ENCODE measurements around the gene IRF4. TPM values are rescaled to one million over a fixed set of nuclear protein-coding genes. Genes with fewer than 3 reads are reported as not detected.

The IRF4 gene
- total RNA-seq, 1 donor from 2014 or later: 2.9 TPM

- Histone ChIP-seq H3K27ac (no peak overlapping the region), H3K4me1 (no peaks in the 10 kb centered on the region), H3K9me3 (no peaks in the 10 kb centered on the region), H3K36me3 (no peaks in the 10 kb centered on the region), H3K4me3 (no peak overlapping the region), H3K27me3 (no peaks in the 10 kb centered on the region)
- intact Hi-C loops (cut with DNase I): no loop called here
- no peak for DNase-seq (ENCODE audit: extremely low spot score in 2 of 2)
- TF ChIP-seq CTCF (IDR thresholded peaks at IDR 0.05): no peak
Observed at GRCh38 chr6:360764-361373, 30.7 kb upstream of the IRF4 start.

GRCh38 chr6:361411-362132, 30.0 kb upstream of the IRF4 start:
- intact Hi-C loops (cut with DNase I): no loop called here
- Histone ChIP-seq H3K27me3 (no peaks in the 10 kb centered on the region), H3K9me3 (no peaks in the 10 kb centered on the region), H3K36me3 (no peaks in the 10 kb centered on the region), H3K4me1 (no peaks in the 10 kb centered on the region), H3K27ac (no peak overlapping the region), H3K4me3 (no peak overlapping the region)
- TF ChIP-seq POLR2AphosphoS5 (IDR thresholded peaks at IDR 0.05; ENCODE audit: insufficient read depth in 1 of 2, low read depth in 1 of 2) (no peak), POLR2A (IDR thresholded peaks at IDR 0.05) (no peak), CTCF (IDR thresholded peaks at IDR 0.05) (no peak)
- no peak for DNase-seq (ENCODE audit: extremely low spot score in 2 of 2)

GRCh38 chr6:362231-362923, 29.2 kb upstream of the IRF4 start:
- no peak overlapping the region for H3K27ac ChIP-seq
- intact Hi-C loops (cut with DNase I): no loop called here
- no peak for TF ChIP-seq POLR2AphosphoS5 (IDR thresholded peaks at IDR 0.05; ENCODE audit: insufficient read depth in 1 of 2, low read depth in 1 of 2)
- TF ChIP-seq CTCF (IDR thresholded peaks at IDR 0.05): no peak
- no peak for TF ChIP-seq POLR2A (IDR thresholded peaks at IDR 0.05)
- no peaks in the 10 kb centered on the region for H3K27me3 ChIP-seq
- H3K4me3 ChIP-seq: no peak overlapping the region
- no peaks in the 10 kb centered on the region for H3K4me1 ChIP-seq
- no peak for DNase-seq (ENCODE audit: extremely low spot score in 2 of 2)
- no peaks in the 10 kb centered on the region for H3K9me3 ChIP-seq
- no peaks in the 10 kb centered on the region for H3K36me3 ChIP-seq

GRCh38 chr6:362924-363249, 28.7 kb upstream of the IRF4 start:
- no peaks in the 10 kb centered on the region for H3K4me1 ChIP-seq
- no peak overlapping the region for H3K4me3 ChIP-seq
- no peak overlapping the region for H3K27ac ChIP-seq
- TF ChIP-seq POLR2AphosphoS5 (IDR thresholded peaks at IDR 0.05; ENCODE audit: insufficient read depth in 1 of 2, low read depth in 1 of 2) (no peak), POLR2A (IDR thresholded peaks at IDR 0.05) (no peak), CTCF (IDR thresholded peaks at IDR 0.05) (no peak)
- H3K9me3 ChIP-seq: no peaks in the 10 kb centered on the region
- H3K36me3 ChIP-seq: no peaks in the 10 kb centered on the region
- no peak for DNase-seq (ENCODE audit: extremely low spot score in 2 of 2)
- intact Hi-C loops (cut with DNase I): no loop called here
- no peaks in the 10 kb centered on the region for H3K27me3 ChIP-seq

GRCh38 chr6:363291-363690, 28.3 kb upstream of the IRF4 start:
- no peaks in the 10 kb centered on the region for H3K36me3 ChIP-seq
- TF ChIP-seq POLR2A (IDR thresholded peaks at IDR 0.05) (no peak), CTCF (IDR thresholded peaks at IDR 0.05) (no peak), POLR2AphosphoS5 (IDR thresholded peaks at IDR 0.05; ENCODE audit: insufficient read depth in 1 of 2, low read depth in 1 of 2) (no peak)
- intact Hi-C loops (cut with DNase I): no loop called here
- H3K4me3 ChIP-seq: no peak overlapping the region
- no peaks in the 10 kb centered on the region for H3K27me3 ChIP-seq
- H3K9me3 ChIP-seq: no peaks in the 10 kb centered on the region
- H3K4me1 ChIP-seq: no peaks in the 10 kb centered on the region
- no peak overlapping the region for H3K27ac ChIP-seq
- no peak for DNase-seq (ENCODE audit: extremely low spot score in 2 of 2)
